ENCODE data around the gene ADCK2.
A peak's percentile ranks its signal among the peaks of the same experiment; 100 is the strongest.
"Not testable (repeated sequence)": the region's sequence is repeated elsewhere in the genome, so short reads cannot be mapped to it uniquely, and the experiment has no call there.

The ADCK2 gene

DNA sequence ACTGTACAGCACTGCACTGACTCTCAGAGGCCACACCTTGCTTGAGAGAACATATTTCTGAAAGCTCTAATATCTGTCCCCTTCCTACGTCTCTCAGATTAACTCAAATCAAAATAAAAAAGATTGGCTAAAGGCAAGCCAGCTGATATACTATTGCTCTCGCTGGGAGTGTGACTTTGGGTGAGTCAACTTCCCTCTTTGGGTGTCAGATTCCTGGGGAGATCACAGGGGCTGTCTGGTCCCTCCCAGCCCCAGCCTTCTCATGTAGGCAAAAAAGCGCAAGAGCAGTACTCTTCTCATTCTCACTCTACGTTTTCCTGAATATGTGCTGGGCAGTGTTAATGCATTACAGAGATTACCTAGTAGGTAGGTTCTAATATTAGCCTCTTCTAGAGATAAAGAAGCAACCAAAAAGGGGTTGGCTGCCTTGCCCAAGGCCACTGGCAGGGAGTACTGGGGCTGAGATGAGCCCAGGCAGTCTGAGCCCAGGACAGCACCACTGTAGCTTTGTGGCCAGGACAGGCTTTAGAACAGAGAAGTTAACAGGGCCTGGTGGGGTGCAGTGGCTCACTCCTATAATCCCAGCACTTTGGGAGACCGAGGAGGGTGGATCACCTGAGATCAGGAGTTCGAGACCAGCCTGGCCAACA, 23.1 kb upstream of the ADCK2 start:
- DNase-seq, result no peak

DNA sequence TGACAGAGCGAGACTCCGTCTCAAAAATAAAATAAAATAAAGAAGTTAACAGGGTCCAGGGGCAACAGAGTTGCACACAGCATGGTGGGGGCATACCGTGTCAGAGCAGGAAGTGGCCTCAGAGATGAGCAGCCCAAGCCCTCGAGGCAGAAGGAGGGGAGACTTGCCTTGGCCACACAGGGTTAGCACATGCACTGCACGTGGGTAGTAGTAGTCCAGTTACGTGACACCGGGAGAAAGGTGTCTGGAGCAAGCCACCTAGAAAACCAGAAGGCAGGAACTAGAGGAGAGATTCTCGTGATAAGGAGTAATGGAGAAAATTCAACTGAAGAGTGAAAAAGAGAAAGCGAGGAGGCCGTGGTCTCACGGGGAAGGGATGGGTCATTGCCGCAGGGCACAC, 22.4 kb upstream of the ADCK2 start:
- DNase-seq, result no peak

DNA sequence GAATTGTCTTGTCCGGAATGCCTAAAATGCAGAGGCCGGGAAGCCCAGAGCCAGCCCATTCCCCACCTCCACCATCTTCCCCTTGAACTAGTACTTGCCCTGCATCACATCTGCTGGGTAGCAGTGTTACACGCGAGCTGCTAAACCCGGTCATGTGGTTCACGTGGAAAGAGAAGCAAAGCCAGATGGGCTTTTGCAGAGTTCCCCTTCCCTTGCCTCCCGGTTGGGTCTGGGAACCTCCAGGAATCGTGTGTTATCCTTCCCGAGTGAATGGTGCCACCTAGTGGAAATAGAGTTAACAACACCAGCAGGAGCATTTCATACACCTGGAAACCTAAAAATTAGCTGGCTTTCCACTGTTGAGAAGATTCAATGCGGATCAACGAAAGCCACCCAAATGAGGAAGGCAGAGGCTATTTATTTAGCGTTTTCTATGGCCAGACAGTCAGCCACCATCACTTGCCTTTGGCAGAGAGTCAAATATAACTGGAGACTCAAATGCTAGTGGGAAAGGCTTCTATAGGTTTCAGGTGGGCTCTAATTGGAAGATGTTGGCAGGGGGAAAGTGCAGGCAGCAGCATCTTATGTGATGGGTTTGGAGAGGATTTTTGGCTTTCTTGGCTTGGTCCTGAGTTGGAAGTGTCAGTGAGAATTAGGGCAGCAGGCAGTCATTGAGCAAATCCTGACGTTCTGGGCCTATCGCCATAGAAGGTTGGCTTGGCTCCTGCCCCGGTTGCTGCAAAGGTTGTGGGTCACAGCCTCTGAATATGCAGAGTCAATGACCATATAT, 19.2 kb upstream of the ADCK2 start:
- DNase-seq, result peak; percentile 76

DNA sequence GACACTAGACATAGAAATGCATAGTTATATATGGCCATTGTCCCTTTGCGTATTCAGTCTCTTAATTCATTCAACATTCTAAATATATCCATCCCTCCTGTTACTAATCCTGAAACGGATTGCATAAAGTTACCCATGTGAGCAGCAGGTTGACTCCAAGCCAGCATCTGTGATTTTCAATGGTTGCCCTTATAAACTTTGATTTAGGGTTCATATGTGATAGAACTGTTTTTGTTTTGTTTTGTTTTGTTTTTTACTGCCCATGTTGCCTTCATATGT, 18.7 kb upstream of the ADCK2 start:
- no peak for DNase-seq

DNA sequence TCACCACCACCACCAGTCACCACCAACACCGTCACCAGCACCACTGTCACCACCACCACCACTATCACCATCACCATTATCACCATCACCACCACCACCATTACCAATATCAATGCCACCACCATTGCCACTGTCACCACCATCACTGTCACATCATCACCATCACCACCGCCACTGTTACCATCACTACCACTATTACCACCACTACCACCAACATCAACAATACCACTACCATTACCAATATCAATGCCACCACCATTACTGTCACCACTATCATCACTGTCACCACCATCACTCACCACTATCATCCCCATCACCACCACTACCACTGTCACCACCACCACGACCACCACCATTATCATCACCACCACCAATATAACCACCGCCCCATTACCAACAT, 18.1 kb upstream of the ADCK2 start:
- DNase-seq, result no peak

DNA sequence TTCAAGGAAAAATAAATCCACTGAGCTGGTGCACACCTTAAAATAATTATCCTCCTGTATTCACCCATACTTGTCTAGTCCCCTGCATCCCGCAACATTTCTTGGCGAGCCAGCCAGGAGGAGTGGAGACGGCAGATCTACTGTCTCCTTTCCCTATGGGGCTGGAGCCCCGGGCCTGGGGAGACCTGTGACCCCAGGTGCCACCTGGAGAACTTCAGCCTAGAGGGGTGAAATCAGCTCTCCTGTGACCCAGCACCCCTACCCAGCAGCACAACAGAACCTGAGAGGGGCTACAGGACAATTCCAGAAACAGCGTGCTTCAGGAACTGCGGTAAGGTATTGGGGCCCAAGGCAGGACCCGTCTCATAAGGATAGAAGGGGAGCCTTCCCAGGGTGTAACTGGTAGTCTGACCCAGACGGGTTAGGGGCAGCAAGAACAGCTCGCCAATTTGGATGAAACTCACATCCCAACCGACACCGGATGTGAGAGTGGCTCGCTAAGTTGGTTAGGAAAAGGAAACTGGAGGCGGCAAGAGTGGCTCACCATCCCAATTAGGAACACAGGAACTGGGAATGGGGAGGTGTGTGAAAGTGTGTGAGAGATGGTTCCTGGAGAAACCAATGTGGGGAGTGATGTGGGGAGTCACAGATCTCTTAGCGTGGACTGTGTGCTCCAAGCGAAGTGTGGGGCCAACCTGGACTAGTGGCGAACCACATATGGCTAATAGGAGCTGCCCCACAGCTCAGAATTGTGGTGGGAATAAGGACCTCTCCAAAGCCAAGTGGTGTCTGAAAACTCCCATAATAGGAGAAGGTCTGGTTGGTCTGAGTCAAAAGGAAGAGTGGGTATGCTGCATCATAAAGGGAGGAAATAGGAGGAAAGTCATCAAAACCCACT, 17.0 kb upstream of the ADCK2 start:
- no peak for DNase-seq

DNA sequence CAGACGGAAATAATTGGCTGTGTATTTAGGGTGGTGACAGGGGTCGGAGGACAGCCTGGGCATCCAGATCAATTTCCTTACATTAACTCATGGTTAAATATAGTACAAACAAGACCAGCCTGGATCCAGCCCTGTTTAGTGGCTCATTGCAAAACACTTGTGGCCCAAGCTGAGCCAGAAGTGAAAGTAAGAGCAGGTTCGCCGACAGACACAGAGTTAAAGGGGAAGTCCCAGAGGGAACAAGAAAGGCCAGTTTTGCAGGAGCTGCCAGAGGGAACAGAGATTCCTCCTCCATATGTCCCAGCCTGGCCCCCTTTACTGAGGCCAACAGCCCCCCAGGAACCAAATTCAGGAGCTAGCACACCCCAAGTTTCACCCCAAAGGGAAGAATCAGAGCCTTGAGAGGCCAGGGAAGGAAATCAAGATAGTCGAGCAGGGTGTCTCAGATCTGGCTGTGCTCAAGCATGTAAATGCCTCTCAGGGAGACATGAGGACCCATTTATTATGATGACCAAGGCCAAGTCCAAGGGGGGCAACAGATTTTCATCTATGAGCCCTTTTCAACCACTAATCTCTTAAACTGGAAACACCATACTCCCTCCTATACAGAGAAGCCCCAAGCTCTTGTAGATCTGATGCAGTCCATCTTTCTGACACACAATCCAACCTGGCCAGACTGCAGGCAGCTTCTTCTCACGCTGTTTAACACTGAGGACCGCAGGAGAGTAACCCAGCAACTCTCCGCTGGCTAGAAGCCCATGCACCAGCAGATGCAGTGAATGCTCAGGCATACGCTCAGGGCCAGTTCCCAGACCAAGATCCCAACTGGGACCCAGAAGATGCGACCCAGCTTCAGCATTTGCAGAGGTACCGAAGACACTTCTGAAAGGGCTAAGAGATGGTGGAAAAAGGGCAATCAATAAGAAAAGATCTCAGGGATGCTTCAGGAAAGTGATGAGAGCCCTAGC, 15.9 kb upstream of the ADCK2 start:
- DNase-seq, result peak; percentile 23

DNA sequence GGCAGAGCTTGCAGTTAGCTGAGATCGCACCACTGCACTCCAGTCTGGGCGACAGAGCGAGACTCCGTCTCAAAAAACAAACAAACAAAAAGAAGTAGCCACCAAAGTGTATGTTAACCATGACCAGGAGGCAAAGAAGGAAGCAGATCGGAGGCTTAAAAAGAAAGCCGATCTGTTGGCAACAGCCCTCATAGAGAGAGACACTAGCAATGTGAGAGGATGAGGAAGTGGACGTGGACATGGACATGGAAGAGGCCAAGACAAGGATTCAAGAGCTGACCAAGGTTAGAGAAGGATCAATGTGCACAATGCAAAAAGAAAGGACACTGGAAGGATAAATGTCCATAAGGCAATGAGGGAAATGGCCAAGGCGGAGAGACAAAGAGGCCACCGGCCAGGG, 14.9 kb upstream of the ADCK2 start:
- DNase-seq, result no peak

DNA sequence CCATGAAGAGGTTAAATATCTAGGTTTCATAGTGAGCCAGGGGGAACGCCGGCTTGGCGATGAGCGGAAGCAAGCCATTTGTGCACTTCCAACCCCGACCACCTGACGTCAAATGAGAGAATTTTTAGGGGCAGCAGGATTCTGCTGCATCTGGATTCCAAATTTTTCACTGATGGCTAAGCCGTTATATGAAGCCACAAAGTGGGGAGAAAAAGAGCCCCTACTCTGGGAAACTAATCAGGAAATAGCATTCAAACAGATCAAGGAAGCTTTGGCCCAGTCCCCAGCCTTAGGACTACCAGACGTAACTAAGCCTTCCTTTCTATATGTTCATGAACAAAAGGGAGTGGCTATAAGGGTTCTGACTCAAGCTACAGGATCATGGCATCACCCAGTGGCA, 12.9 kb upstream of the ADCK2 start:
- DNase-seq, result no peak

DNA sequence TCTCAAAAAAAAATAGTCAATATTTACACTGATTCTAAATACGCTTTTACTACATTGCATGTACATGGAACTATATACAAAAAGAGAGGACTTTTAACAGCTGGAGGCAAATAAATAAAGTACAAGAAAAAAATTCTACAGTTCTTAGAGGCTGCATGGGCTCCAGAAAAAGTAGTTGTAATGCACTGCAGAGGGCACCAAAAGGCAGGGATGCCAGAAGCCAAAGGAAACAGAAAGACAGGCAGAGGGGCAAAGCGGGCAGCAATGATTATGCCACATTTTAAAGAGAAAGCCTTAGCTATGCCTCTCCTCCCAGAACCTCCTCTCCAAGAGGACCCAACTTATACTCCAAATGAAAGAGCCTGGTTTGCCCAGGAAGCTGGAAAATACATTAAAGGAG, 11.6 kb upstream of the ADCK2 start:
- DNase-seq, result peak; percentile 4

DNA sequence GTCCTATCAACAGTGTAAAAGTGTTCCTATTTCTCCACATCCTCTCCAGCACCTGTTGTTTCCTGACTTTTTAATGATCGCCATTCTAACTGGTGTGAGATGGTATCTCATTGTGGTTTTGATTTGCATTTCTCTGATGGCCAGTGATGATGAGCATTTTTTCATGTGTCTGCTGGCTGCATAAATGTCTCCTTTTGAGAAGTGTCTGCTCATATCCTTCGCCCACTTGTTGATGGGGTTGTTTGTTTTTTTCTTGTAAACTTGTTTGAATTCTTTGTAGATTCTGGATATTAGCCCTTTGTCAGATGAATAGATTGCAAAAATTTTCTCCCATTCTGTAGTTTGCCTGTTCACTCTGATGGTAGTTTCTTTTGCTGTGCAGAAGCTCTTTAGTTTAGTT, 9.8 kb upstream of the ADCK2 start:
- DNase-seq, result not testable (repeated sequence)

DNA sequence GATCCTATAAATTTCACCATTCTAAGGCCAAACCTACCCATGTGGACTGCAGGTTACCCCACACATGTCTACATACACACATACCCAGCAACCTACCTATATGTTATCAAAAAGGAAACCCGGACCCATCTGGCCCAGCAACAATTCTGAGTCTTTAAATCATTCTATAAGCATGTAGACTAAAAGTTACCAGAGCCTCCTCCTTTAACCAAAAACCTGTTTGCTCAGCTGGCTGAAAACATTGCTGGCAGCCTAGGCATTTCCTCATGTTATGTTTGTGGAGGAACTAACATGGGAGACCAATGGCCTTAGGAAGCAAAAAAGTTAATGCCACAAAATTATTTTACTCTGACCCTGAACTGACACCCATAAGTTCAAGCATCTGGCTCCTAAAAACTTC, 5.3 kb upstream of the ADCK2 start:
- no peak for DNase-seq

DNA sequence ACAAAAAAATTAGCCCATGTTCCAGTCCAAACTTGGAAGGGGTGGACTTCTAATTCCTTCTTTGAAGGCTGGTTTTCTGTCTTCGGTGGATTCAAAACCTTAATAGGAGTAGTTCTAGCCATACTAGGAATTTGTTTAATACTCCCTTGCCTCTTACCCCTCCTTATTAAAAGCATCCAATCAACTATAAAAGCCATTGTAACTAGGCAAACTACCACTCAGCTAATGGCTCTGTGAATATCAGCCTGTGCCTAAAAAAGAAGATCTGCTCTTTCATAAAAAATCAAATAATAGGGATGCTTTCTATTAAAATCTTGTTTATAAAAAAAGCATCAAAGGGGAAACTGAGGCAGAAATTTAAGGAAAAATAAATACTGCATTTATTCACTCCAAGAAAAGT, 4.1 kb upstream of the ADCK2 start:
- no peak for DNase-seq

DNA sequence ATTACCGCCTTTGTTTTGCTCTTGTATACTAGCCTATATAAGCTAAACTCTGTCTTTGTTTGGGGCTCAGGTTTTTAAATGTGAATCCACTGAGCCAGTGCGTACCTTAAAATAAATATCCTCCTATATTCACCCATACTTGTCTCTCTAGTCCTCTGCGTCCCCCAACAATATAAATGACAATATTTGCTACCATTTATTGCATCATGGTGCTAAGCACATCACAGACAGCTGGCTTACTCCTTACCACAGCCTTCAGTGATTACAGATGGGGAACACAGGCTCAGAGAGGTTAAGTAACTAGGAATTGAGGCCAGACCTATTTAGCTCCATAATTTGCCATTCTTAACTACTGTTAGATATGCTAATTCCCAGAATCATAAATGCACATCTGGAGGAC, 3.4 kb upstream of the ADCK2 start:
- DNase-seq, result no peak

DNA sequence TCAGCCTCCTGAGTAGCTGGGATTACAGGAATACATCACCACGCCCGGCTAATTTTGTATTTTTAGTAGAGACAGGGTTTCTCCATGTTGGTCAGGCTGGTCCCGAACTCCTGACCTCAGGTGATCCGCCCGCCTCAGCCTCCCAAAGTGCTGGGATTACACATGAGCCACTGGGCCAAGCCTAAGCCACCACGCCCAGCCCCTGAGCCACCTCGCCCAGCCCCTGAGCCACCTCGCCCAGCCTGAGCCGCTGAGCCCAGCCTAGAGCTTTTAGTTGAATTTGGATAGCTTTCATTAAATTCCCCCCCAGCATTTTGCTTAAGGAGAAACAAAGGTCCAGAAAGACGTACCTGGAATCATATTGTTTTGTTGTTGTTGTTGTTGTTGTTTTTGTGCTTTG, 2.9 kb upstream of the ADCK2 start:
- DNase-seq, result not testable (repeated sequence)

DNA sequence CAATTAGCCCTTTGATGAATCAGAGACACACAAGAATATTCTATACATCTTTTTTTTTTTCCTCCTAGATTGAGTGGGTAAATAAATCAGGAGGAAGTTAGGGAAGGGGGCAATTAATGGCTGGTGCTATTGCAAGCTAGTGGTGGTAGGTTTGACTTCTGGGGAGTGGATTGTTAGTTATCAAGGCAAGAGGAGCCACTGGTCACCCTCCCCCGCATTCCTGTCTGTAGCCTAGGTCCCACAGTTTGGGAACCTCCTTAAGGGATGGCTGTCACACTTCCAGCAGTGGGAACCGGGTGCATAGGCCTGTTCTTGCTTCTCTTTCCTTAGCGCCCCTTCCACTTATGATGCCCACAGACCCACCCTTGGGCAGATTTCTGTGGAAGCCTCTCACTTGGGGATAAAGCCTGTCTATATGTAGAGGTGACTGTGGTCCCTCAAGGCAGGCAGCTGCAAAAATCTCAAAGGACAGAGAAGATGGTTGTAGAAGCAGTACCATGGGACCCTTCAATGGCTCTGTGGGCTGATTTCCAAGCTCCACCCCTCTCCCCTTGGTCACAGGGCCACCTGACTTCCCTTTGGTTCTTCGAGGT, 2.3 kb upstream of the ADCK2 start:
- DNase-seq, result no peak

DNA sequence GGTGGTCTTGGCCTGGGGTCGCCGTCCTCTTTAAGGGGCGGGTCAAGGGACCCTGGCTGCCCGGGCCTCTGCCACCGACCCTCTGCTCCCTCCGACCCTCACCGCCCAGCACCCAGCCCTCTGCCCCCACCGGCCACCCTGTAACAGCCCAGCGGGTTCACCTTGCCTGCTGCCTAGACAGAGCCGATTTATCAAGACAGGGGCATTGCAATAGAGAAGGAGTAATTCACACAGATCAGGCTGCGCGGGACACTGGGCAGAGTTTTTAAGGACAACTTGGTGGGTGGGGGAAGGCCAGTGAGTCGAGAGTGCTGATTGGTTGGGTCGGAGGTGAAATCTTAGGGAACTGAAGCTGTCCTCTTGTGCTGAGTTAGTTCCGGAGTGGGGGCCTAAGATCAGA, 779 bp upstream of the ADCK2 start:
- DNase-seq, result no peak

DNA sequence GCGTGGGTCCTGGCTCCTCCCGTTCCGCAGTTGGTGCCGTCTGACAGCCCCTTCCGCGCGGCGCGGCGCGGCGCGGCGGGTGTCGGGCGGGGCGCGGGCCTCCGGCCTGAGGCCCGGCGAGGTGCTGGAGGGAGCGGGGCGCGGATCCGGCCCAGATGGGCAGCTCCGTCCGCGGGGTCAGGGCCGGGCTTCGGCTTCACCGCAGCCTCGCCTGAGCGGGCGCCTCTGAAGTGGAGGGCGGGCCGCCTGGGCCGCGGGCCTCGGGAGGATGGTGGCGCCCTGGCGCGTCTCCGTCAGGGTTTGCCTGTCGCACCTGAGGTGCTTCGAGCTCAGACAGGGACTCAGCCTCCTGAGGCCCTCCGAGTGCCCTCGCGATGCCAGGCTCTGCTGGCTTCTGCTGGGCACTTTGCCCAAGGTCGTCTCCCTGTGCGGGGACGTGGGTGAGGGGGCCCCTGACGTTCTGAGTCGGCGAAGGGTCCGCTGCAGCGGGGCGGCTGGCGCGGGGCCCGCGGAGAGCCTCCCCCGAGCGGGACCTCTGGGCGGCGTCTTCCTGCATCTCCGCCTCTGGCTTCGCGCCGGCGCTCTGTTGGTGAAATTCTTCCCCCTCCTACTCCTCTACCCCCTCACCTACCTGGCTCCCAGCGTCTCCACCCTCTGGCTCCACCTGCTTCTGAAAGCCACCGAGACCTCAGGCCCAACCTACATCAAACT, 473 bp downstream of the ADCK2 start:
- DNase-seq, result peak; percentile 49

DNA sequence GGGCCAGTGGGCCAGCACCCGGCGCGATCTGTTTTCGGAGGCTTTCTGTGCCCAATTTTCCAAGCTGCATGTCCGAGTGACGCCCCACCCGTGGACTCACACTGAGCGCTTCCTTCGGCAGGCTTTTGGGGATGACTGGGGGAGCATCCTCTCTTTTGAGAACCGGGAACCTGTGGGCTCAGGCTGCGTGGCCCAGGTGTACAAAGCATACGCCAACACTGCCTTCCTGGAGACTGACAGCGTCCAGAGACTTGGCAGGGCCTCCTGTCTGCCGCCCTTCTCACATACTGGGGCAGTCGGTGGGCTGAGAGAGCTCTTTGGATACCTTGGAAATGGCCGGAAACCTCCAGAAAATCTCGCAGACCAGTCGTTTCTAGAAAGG, 1.0 kb downstream of the ADCK2 start:
- DNase-seq, result no peak

DNA sequence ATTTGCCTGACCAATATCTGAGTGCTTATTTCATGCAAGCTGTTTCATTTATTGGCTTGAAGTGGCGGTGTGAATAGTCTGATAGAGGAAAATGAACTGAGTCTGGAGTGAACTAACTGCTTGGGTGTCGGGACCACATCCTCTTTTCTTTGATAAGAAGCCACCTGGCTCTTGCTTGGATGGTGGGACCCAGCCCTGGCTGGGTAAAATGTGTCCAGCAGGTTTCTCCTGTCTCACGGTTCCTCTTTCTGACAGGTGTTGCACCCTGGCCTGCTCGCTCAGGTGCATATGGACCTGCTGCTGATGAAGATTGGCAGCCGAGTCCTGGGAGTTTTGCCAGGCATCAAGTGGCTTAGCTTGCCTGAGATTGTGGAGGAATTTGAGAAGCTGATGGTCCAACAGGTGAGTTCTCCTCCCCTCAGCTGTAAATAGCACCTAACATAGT, 1.6 kb downstream of the ADCK2 start:
- no peak for DNase-seq

DNA sequence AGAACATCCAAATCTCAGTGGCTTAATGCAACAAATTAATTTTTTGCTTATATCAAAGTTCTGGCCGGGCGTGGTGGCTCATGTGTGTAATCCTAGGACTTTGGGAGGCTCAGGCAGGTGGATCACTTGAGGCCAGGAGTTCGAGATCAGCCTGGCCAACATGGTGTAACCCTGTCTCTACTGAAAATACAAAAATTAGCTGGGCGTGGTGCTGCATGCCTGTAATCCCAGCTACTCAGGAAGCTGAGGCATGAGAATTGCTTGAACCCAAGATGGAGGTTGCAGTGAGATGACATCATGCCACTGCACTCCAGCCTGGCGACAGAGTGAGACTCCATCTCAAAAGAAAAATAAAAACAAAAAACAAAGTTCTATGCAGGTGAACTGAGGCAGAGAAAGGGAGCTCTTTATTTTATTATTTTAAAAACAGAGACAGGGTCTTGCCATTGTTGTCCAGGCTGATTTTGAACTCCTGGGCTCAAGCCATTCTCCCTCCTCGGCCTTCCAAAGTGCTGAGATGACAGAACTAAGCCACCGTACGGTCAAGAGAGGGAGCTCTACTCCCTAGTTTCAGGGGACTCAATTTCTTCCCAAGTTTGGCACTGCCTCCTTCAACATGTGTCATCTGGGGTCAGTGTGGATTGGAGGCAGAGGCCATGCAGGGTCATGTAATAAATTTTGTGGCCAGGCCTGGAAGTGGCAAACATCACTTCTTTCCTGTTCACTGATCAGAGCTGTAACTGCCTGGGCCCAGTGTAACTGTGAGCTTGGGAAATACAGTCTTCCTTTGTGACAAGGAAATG, 2.4 kb downstream of the ADCK2 start:
- no peak for DNase-seq

Measured in NCI-H774 (cell line).